Inferior parietal cortex (tissue), 1 donor: Measurements from ENCODE around the gene IDH3A.
"Not testable (repeated sequence)": the region's sequence is repeated elsewhere in the genome, so short reads cannot be mapped to it uniquely, and the experiment has no call there.

Source experiments
- DNase-seq: peaks from one replicate; pipeline ENCODE4 v3.0.0-alpha.2; 2016; ENCODE audit errors: extremely low spot score

IDH3A gene

DNA sequence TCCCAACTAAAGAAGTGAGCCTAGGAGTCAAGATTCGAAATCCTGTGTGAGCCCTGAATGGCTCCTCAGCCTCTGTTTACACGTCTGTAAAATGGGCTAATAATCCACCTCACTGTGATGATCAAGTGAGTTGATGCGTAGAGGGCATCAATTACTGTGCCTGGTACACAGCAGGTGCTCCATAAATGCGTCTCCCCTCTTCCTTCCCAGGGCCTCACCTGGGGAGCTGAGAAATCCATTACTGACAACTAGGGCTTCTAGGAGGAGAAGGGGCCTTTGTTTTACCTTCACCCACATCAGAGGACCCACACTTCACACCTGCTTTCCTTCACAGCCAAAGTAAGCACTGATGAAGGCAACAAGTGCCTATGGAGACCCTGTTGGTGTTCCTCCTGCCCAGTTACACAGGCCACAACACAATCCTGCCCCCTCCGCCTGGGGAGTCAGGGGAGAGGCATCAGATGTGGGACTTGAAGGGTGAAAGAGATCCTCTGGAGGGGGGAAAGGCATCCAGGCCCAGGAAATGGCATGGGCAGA lies 19.3 kb upstream of the IDH3A start:
- DNase-seq, result no peak

DNA sequence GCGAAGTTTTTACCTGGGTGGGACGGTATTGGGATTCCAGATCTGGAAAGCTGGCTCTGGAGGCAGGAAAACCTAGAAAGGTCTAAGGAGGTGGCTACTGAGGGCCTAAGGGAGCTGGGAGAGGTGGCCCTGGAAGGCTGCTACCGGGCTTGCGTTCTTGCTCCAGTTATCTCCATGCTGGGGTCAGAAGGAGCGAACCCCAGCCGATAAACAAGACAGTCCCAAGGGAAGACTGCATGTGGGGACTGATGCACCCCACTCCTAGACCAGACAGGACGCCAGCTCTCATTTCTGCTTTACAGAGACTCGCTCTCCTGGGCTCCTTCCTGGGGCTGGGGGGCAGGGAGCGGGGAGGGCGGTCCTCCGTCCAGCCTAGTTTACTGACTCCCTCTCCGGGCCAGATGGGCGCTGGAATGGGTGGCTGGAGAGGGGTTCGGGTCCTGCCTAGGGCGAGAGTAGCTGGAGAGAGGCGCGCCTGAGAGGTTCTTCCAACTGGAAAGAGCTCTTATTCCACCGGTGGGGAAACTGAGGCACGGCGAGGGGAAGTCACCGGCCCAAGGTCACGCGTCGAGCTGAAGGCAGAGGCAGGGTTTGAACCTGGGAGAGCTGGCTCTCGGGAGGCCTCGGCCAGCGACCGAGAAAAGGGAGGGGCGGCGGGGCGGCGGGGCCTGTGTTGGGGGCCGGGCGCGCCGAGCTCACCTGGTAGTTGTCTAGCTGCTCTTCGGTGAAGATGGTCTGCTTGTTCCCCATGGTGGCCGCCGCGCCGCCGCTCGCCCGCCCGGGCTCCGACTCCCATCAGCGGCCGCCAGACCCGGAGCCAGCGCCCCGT lies 18.5 kb upstream of the IDH3A start:
- DNase-seq, result no peak

- DNase-seq, result peak; percentile 45
These were observed 17.7 kb upstream of the IDH3A start, which contains the start of gene CIB2 for GRCh38 chr15:78131295-78132061. Gene CIB2 (minus strand): TSS chr15:78131445. CDS start chr15:78131215, 230 bp downstream.

DNA sequence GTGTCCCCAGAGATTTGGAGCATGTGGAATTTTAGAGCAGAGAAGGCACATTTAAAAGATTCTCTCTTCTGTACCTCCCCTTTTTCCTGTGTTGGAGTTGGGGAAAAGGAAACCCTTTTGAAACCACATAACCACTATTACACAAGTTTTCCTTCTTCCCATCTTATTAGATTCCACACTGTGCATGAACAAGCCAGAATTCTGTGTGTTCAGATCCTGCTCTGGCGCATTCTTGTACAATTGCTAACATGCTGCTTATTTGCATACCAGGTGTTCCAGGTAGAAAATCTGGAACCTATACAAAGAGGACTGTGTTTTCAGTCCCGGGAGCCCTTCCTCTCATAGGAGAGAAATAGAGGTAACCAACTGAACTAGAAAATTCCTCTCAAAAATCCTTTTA lies 15.4 kb upstream of the IDH3A start:
- no peak for DNase-seq

DNA sequence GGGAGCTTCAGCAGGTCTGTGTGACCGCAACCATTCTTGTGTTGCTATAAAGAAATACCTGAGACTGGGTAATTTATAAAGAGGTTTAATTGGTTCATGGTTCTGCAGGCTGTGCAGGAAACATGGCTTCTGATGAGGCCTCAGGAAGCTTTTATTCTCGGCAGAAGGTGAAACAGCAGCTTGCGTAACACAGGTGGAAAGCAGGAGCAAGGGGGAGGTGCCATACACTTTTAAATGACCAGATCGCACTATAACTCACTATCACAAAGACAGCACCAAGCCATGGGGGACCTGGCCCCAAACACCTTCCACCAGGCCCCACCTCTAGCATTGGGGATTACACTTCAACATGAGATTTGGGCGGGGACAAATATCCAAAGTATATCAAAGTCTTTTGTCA lies 9.6 kb upstream of the IDH3A start:
- no peak for DNase-seq

DNA sequence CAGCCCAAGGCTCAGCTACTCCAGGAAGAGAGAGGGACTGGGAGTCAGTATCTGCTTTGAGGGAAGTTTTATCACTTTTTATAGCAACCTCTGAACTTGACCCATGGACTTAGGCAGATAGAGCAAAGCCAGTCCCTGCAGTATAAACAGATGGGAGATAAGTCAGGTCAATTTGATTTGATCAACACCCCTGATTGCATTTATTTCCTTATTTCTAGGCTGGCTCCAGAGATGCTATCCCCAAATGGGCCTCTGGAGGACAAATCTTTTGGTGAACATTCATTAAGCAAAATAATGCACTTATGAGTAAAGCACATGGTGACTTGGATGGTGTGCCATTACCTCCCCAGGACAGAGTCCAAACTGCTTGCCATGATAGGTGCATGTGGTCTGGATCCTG lies 8.9 kb upstream of the IDH3A start:
- no peak for DNase-seq

GRCh38 chr15:78142332-78142731 lies 6.8 kb upstream of the IDH3A start:
- no peak for DNase-seq

GRCh38 chr15:78146425-78147154 lies 2.6 kb upstream of the IDH3A start:
- DNase-seq, result no peak

- no peak for DNase-seq
These were observed 1.6 kb upstream of the IDH3A start for GRCh38 chr15:78147566-78147965.

DNA sequence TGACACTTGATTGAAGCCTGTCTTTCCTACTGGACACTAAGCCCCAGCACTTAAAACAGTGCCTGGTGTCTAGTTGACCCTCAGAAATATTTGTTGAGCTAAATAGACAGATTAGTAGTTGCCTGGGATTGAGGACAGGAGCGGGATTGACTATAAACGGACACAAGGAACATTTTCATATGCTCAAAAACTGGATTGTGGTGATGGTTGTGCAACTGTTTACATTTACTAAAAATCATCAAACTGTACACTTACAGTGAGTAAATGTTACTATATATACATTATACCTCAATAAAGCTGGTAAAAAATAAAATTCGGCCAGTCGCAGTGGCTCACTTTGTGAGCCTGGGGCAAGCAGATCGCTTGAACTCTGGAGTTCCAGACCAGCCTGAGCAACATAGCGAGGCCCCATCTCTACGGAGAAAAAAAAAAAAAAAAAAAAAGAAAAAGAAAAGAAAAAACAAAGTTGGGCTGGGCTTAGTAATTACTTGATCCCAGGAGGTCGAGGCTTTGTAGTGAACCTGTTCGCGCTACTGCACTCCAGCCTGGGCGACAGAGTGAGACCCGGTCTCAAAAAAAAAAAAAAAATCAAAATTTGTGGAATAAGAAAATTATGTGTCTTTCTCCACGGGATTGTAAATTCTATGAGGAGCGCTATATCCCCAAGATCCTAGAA lies 632 bp upstream of the IDH3A start:
- no peak for DNase-seq

DNA sequence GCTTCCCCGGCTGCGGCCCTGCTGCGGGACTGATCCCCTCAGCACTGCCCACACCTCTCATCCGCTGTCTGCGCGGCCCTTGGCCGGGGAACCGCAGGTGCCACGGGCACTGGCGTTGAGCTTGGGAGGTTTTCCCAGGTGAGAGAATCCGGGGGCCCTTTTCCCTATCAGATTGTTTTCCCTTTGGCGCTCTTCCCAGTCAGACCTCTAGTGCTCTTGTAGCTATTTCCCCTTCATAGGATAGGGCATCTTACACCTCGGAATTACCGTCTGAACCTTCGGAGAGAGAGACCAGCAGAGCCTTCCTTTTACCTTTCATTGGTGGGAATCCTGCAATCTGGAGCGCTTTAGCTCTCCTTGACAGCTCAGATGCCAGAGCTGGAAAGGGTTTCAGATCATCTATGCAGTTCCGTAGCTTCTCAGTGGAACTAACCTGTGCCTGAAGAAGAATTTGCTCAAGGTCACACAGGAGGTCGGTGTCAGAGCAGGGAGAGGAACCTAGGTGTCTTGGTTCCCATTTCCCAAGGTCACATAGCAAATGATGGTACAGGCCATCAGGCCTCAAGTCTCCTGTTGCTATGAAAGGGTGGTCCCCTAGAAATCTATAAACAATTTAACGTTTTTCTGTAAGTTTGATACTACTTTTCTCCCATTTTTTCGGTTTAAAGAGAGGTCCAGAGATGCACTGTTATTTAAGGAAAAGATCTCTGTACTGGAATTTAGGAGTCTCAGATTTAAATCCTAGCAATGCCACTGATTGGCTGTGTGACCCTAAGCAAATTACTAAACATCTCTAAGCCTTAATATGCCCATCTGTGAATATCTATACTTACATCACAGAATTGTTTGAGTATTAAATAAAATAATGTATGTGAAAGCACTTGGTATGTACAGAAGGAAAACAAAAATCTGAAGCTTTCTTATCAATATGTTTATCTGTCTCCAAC lies 916 bp downstream of the IDH3A start:
- DNase-seq, result peak; percentile 40

DNA sequence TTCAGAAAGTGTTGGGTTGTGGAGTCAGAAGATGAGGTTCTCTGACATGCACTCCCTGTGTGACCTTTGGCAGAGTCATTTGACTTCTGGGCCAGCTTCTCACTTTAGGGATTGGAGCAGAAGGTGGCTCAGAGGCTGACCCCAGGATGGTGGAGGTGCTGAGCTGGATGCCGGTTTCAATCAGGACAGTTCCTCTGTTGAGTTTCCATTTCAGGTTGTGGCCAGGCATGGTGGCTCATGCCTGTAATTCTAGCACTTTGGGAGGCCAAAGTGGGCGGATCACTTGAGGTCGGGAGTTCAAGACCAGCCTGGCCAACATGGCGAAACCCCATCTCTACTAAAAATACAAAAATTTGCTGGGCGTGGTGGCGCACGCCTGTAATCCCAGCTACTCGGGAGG lies 1.9 kb downstream of the IDH3A start:
- not testable (repeated sequence) for DNase-seq

- DNase-seq, result no peak
These were observed 5.8 kb downstream of the IDH3A start for GRCh38 chr15:78154955-78155354.

DNA sequence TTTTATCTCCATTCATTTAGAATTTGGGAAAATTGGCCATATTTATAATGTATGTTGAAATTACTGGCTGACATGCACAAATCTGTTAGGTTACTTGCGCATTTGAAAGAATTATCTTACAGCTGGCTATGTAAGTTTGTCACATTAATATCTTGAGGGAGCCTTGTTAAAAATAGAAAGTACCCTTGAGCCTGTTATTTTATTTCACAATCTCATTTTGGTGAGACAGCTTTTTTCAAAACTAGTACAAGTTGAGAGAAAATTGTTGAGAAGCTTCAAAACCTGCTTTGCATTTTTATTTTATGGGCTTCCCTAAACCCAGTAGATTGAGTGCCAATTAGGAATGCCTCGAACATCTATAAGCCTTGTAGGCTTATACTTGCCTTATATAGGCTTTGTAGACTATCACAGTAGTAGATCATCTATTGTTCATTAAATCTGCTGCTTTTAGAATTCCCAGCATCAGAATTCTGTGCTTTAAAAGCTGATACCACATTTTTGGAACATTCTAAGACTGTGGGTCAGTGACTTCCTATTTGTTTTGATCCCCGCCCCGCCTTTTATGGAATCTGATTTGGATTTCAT lies 6.3 kb downstream of the IDH3A start:
- DNase-seq, result no peak

GRCh38 chr15:78156653-78157052 lies 7.5 kb downstream of the IDH3A start:
- no peak for DNase-seq

- no peak for DNase-seq
These were observed 8.0 kb downstream of the IDH3A start for GRCh38 chr15:78157203-78157602.

DNA sequence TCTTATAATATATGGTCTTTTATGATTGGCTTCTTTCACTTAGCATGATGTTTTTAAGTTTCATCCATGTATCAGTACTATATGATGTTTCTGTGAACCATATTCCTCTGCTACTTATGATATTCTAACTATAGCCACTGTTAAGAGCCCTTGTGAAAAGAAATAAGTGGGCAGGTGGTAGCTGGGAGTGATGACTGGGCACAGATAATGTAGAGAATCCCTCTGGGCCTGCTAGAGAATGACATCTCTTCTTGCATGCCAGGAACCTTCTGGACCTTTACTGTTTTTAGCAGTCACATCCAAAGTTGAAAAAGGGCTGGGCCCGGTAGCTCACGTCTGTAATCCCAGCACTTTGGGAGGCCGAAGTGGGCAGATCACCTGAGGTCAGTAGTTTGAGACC lies 10.2 kb downstream of the IDH3A start:
- DNase-seq, result no peak

- DNase-seq, result peak; percentile 9
These were observed 12.9 kb downstream of the IDH3A start for GRCh38 chr15:78162038-78162437.

GRCh38 chr15:78164010-78164409 lies 14.8 kb downstream of the IDH3A start:
- DNase-seq, result no peak
